ENCODE measurements around the gene INTS15. TPM values are rescaled to one million over a fixed set of nuclear protein-coding genes. Genes with fewer than 3 reads are reported as not detected.

Gene INTS15
- total and polyA plus RNA-seq, 2 experiments from 2014 or later, result 7.0 to 27.0 TPM

GRCh38 chr7:6624246-6624611, 34.4 kb downstream of the INTS15 start (continued):
- TF ChIP-seq REST (IDR thresholded peaks at IDR 0.05; ENCODE audit: unreplicated experiment), result no peak
- TF ChIP-seq POLR2AphosphoS5 (IDR thresholded peaks at IDR 0.05; ENCODE audit: low read depth), result no peak
- no peak for TF ChIP-seq EZH2phosphoT487 (IDR thresholded peaks at IDR 0.05; ENCODE audit: unreplicated experiment)
- no peak for TF ChIP-seq NANOG (IDR thresholded peaks at IDR 0.05; ENCODE audit: borderline replicate concordance)
- no peak for TF ChIP-seq JUNB (IDR thresholded peaks at IDR 0.05; ENCODE audit: unreplicated experiment)

- no peaks in the 10 kb centered on the region; the same call in 2 of the 3 replicates for H3K4me1 Mint-ChIP-seq
- H3K9me3 Mint-ChIP-seq, result no peaks in the 10 kb centered on the region
- no peak overlapping the region for H3K27ac ChIP-seq (ENCODE audit: low read depth)
- no peak overlapping the region for H2AFZ ChIP-seq
- no peak for DNase-seq (ENCODE audit: low spot score)
- no peaks in the 10 kb centered on the region for H3K27me3 ChIP-seq (ENCODE audit: insufficient read depth)
- no peak overlapping the region for H3K4me2 ChIP-seq
- no peak overlapping the region for H3K4me3 Mint-ChIP-seq
- H3K27me3 Mint-ChIP-seq (ENCODE audit: insufficient read depth, low read depth, poor library complexity), result peaks cover 2% of the 10 kb centered on the region
- ATAC-seq, result peak; percentile 47; the same call in 2 of the 3 replicates
- no peaks in the 10 kb centered on the region for H3F3A ChIP-seq (replicated peaks; ENCODE audit: low read depth)
- peaks cover 6% of the 10 kb centered on the region for H3K36me3 Mint-ChIP-seq (ENCODE audit: low read depth)
- H3K4me3 ChIP-seq, result no peak overlapping the region
- H3K4me1 ChIP-seq (ENCODE audit: insufficient read depth), result no peaks in the 10 kb centered on the region
- H3K27ac Mint-ChIP-seq, result no peak overlapping the region
- TF ChIP-seq POLR2AphosphoS5 (IDR thresholded peaks at IDR 0.05; ENCODE audit: low read depth), result no peak
- TF ChIP-seq, protein P1, sequence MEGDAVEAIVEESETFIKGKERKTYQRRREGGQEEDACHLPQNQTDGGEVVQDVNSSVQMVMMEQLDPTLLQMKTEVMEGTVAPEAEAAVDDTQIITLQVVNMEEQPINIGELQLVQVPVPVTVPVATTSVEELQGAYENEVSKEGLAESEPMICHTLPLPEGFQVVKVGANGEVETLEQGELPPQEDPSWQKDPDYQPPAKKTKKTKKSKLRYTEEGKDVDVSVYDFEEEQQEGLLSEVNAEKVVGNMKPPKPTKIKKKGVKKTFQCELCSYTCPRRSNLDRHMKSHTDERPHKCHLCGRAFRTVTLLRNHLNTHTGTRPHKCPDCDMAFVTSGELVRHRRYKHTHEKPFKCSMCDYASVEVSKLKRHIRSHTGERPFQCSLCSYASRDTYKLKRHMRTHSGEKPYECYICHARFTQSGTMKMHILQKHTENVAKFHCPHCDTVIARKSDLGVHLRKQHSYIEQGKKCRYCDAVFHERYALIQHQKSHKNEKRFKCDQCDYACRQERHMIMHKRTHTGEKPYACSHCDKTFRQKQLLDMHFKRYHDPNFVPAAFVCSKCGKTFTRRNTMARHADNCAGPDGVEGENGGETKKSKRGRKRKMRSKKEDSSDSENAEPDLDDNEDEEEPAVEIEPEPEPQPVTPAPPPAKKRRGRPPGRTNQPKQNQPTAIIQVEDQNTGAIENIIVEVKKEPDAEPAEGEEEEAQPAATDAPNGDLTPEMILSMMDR (conservative IDR thresholded peaks at IDR 0.05; ENCODE audit: low read depth in 2 of 2), result peak in 1 of 2 experiments; percentile 39; a peak in 1 of 4 replicates
- H3K9me2 ChIP-seq (ENCODE audit: insufficient read depth), result no peaks in the 10 kb centered on the region
- H3K79me2 ChIP-seq (replicated peaks; ENCODE audit: insufficient read depth), result no peaks in the 10 kb centered on the region
- no peaks in the 10 kb centered on the region for H3K36me3 ChIP-seq (ENCODE audit: insufficient read depth)
- H4K20me1 ChIP-seq (replicated peaks; ENCODE audit: insufficient read depth), result no peaks in the 10 kb centered on the region
Measured at GRCh38 chr7:6628045-6628444, 38.2 kb downstream of the INTS15 start.

- Mint-ChIP-seq H3K27me3 (ENCODE audit: insufficient read depth, low read depth, poor library complexity) (peaks cover 2% of the 10 kb centered on the region), H3K27ac (no peak overlapping the region), H3K36me3 (ENCODE audit: low read depth) (no peaks in the 10 kb centered on the region), H3K9me3 (no peaks in the 10 kb centered on the region), H3K4me1 (no peaks in the 10 kb centered on the region; the same call in 2 of the 3 replicates), H3K4me3 (no peak overlapping the region)
- Histone ChIP-seq H3K27ac (ENCODE audit: low read depth) (no peak overlapping the region), H3K79me2 (replicated peaks; ENCODE audit: insufficient read depth) (no peaks in the 10 kb centered on the region), H3K4me1 (ENCODE audit: insufficient read depth) (no peaks in the 10 kb centered on the region), H3K27me3 (ENCODE audit: insufficient read depth) (no peaks in the 10 kb centered on the region), H3K4me2 (no peak overlapping the region), H3F3A (replicated peaks; ENCODE audit: low read depth) (no peaks in the 10 kb centered on the region), H4K20me1 (replicated peaks; ENCODE audit: insufficient read depth) (no peaks in the 10 kb centered on the region), H3K36me3 (ENCODE audit: insufficient read depth) (no peaks in the 10 kb centered on the region), H2AFZ (no peak overlapping the region), H3K9me2 (ENCODE audit: insufficient read depth) (no peaks in the 10 kb centered on the region), H3K4me3 (no peak overlapping the region)
- no peak for ATAC-seq
- no peak for DNase-seq (ENCODE audit: low spot score)
- TF ChIP-seq NANOG (IDR thresholded peaks at IDR 0.05; ENCODE audit: borderline replicate concordance) (no peak), EZH2 (IDR thresholded peaks at IDR 0.05; ENCODE audit: low read depth, unreplicated experiment) (no peak), STAT1 (IDR thresholded peaks at IDR 0.05; ENCODE audit: unreplicated experiment) (no peak), ZNF114 (CRISPR knock-in tag; IDR thresholded peaks at IDR 0.05) (no peak), REST (IDR thresholded peaks at IDR 0.05; ENCODE audit: unreplicated experiment) (no peak)
- TF ChIP-seq, protein P2, sequence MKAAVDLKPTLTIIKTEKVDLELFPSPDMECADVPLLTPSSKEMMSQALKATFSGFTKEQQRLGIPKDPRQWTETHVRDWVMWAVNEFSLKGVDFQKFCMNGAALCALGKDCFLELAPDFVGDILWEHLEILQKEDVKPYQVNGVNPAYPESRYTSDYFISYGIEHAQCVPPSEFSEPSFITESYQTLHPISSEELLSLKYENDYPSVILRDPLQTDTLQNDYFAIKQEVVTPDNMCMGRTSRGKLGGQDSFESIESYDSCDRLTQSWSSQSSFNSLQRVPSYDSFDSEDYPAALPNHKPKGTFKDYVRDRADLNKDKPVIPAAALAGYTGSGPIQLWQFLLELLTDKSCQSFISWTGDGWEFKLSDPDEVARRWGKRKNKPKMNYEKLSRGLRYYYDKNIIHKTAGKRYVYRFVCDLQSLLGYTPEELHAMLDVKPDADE (IDR thresholded peaks at IDR 0.05), result no peak
Measured at GRCh38 chr7:6630007-6630849, 40.4 kb downstream of the INTS15 start.

Data from GM23338 (cell line).